Fibroblast of pulmonary artery (primary cell): ENCODE results near the gene PLK3.

Source experiments
- DNase-seq: peaks from one replicate; pipeline ENCODE4 v3.0.0-alpha.2; 2010; ENCODE audit warnings: low read depth
- H3K4me3 ChIP-seq: replicated peaks from 2 replicates; pipeline ENCODE4 v1.5.1; 2011; ENCODE audit warnings: low read depth, mild to moderate bottlenecking, control low read depth, low read length, moderate library complexity
- TF ChIP-seq, protein P1 (sequence below): IDR thresholded peaks from 2 replicates; pipeline ENCODE4 v1.5.1; 2011; ENCODE audit warnings: mild to moderate bottlenecking, control low read depth, low read length, inconsistent platforms; ENCODE audit errors: missing control alignments

Gene PLK3

DNA sequence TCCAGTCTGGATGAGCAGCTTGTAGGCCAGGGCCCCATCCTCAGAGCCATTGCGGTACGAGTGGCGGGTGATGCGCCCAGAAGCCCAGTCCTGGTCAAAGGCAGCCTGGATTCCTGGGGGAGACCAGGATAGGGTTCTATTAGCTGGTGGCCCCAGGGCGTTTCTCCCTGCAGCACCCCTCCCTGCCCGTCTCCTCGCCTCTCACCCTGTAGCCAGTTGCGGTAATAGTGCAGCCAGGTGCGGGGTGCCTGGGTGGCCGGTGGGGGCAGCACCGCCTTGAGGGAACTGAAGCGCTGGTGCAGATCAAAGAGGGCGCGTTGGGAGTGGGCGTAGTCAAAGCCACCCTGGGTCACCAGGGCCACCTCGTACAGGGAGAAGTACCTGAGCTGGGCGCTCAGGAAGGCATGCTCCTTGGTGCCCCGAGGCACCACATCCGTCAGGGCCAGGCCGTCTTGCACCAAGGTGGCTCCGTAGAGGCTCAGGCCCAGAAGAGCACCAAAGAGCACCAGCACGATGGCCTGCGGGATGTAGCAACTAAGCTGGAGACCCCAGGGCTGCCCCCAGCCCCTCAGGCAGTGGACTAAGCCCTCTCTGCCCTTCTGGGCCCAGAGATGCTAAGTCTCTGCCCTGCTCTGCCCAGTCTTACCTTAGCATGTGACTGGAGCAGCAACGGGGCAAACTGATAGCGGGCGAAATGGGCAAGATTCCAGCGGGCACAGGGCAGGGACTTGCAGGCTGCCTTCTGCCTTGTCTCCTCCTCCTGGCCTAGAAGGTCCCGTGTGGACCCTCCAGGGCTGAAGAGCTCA lies 27.2 kb downstream of the PLK3 start:
- no peak for DNase-seq
- TF ChIP-seq, protein P1, sequence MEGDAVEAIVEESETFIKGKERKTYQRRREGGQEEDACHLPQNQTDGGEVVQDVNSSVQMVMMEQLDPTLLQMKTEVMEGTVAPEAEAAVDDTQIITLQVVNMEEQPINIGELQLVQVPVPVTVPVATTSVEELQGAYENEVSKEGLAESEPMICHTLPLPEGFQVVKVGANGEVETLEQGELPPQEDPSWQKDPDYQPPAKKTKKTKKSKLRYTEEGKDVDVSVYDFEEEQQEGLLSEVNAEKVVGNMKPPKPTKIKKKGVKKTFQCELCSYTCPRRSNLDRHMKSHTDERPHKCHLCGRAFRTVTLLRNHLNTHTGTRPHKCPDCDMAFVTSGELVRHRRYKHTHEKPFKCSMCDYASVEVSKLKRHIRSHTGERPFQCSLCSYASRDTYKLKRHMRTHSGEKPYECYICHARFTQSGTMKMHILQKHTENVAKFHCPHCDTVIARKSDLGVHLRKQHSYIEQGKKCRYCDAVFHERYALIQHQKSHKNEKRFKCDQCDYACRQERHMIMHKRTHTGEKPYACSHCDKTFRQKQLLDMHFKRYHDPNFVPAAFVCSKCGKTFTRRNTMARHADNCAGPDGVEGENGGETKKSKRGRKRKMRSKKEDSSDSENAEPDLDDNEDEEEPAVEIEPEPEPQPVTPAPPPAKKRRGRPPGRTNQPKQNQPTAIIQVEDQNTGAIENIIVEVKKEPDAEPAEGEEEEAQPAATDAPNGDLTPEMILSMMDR, result no peak
- no peak overlapping the region for H3K4me3 ChIP-seq

DNA sequence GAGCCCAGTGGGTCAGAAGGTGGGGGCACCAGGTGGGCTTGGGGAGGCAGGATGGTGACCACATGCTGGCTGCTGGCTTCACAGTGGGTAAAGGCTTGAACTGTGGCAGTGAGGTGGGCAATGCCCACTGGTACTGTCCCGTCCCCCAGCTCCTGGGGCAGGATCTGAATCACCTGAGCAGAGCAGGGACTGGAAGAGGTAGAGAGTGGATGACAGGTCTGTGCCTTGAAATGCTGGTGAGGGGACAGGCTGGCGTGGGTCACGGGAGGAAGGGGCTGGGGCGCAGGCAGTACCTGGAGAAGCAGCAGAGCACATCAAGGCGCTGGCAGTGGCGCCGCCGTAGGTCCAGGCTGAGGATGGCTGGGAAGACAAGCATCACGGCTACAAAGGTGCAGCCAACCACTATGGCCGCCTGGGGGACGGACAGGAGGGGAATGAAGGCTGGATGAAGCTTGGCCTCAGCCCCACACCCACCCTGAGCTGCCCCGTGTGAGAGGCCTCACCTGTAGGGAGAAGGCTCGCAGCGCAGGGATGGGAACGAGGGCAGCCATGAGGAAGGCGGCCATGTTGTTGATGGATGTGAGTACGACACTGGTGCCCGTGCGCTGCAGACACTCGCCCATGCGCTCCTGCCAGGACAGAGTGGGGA lies 27.9 kb downstream of the PLK3 start:
- no peak for DNase-seq

DNA sequence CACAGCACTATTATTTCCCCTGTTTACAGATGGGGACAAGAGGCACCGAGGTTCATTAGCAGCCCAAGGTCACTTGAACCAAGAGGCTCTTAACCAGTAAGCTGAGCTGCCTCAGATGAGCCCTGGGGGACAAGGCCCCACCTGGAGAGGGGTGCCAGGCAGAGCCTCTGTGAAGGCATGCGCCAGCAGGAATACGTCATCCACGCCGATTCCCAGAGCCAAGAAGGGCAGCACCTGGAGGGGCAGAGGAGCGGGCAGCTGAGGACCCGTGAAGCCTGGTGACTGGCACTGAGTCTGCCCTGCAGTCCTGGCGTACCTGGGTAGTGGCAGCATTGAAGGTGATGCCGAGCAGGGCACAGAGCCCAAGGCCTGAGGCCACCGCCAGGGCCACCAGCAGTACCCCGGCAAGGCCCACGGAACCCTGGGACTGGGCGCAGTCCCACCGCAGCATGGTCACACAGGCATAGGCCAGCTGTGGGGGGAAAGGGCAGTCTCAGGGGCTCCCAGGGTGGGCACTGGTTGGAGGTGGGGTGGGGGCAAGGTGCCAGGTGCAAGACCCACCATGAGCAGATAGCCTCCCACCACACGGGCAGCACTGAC lies 28.8 kb downstream of the PLK3 start:
- H3K4me3 ChIP-seq, result no peak overlapping the region
- TF ChIP-seq, protein P1, result no peak
- no peak for DNase-seq

More for the DNA sequence above, 27.9 kb downstream of the PLK3 start:
- no peak overlapping the region for H3K4me3 ChIP-seq
- TF ChIP-seq, protein P1, result no peak

DNA sequence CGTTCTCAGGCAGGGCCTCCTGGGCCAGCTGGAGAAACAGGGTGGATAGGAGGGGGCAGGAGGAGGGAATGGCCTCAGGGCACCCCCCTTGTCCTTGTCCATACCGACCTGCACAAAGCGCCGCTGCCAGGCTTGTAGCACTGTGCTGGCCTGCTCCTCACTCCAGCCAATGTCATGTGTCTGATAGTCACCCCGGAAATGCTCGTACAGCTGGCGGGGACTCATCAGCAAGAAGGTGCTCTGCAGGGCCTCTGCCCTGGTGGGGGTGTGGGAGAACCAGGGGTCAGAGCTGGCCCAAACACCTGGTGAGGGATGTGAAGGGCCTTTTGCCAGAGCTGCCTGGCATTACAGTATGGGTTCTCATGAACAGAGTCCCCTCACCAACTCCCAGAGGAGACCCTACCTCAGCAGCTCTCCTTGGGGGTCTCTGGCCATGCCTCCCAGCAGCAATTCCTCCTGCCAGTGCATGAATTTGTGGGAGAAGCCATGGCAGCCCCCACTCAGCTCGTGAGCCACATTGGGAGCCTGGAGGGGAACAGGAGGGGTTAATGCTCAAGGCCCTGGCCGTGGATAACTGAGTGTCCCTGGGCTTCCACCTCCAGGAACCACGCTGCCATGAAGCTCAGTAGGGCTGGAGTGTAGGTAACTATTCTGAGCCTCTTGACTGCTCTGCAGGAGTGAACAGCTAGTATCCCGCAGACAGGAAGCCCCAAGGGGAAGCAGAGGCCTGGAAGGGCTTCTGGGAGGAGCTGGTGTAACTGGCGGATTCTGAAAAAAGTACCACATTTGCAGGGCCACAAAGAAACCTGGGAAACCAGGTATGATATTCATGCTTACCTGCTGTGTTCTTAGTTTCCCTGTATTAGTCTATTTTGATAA lies 29.6 kb downstream of the PLK3 start:
- DNase-seq, result no peak
- no peak overlapping the region for H3K4me3 ChIP-seq
- TF ChIP-seq, protein P1, result no peak

DNA sequence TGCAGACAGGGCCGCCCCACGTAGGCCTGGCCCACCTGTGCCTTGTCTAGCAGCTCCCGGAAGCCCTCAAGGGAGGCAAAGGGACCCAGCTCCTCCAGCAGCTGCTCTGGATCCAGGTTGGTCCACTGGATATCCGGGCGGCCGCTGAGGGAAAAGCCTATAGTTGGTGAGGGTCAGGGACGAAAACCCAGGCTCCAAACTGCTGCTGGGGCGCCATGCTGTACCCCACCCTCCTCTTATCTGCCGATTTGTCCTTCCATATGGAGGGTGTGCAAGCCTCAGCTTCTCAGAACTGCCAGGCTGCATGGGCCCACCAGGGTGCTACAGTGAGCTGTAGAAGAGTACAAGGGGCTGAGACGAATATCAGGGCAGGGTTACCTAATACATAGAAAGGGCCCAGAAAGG lies 30.7 kb downstream of the PLK3 start:
- DNase-seq, result no peak
- no peak overlapping the region for H3K4me3 ChIP-seq
- TF ChIP-seq, protein P1, result no peak

DNA sequence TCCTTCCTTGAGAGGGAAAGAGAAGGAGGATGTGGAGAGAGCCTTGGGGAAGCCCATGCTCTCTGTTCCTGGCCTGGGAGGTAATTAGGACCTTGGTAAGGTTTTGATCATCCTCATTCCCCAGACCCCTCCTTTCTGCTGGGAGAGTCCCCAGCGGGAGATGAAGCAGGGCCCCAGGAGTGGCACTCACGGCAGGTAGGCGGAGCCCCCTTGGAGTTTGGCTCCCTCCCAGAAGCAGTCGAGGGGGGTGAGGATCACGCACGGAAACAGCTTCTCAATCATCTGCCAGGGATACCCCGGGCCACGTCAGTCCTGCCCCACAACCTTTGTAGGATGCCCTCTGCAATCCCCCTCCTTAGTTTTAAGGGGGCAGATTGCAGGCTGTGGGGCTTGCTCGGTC lies 31.3 kb downstream of the PLK3 start:
- H3K4me3 ChIP-seq, result no peak overlapping the region
- DNase-seq, result no peak
- TF ChIP-seq, protein P1, result no peak
